HCT116 (cell line): ENCODE results near the gene LGALS4.
"Not testable (repeated sequence)": the region's sequence is repeated elsewhere in the genome, so short reads cannot be mapped to it uniquely, and the experiment has no call there.

ENCODE experiments used
- POLR2A ChIP-seq: IDR thresholded peaks from 2 replicates; pipeline ENCODE4 v1.7.0; 2011; ENCODE audit warnings: borderline replicate concordance; ENCODE audit not compliant: insufficient read depth, insufficient read length; ENCODE audit errors: extremely low read depth
- ZBTB33 ChIP-seq: IDR thresholded peaks from 2 replicates; pipeline ENCODE4 v1.6.1; 2011; ENCODE audit warnings: mild to moderate bottlenecking, low read length, moderate library complexity; ENCODE audit not compliant: insufficient replicate concordance; ENCODE audit errors: extremely low read depth

DNA sequence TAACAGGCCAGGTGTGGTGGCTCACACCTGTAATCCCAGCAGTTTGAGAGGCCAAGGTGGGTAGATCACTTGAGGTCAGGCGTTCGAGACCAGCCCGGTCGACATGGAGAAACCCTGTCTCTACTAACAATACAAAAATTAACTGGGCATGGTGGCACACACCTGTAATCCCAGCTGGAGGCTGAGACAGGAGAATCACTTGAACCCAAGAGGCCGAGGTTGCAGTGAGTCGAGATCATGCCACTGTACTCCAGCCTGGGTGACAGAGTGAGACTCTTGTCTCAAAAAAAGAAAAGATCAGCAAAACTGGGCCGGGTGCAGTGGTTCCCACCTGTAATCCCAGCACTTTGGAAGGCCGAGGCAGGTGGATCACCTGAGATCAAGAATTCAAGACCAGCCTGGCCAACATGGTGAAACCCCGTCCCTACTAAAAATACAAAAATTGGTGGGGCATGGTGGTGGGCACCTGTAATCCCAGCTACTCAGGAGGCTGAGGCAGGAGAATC, 50.8 kb downstream of the LGALS4 start:
- TF ChIP-seq POLR2A, ZBTB33: not testable (repeated sequence)
